ENCODE data around the gene COL3A1.

Gene COL3A1

GRCh38 chr2:189016311-189016861 is 42.2 kb downstream of the COL3A1 start:
- DNase-seq (ENCODE audit: low read depth): no peak

DNA sequence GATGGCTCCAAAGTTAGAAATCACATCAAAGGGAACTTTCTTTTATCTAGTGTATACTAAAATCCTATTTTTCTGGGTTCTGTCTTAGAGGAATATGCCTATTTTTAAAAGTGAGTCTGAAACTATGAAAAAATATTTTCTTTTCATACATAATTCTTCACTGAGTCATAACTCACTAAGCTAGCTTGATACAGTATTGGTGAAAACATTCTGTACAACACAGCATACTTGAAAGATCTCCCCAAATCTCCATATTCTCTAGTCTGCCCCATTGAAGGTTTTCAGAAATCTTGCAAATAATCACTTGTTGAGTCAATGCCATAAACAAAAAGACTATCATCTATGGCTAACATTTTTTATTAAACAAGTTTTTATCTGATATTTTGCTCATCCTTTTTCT is 44.5 kb downstream of the COL3A1 start:
- DNase-seq (ENCODE audit: low read depth): no peak

DNA sequence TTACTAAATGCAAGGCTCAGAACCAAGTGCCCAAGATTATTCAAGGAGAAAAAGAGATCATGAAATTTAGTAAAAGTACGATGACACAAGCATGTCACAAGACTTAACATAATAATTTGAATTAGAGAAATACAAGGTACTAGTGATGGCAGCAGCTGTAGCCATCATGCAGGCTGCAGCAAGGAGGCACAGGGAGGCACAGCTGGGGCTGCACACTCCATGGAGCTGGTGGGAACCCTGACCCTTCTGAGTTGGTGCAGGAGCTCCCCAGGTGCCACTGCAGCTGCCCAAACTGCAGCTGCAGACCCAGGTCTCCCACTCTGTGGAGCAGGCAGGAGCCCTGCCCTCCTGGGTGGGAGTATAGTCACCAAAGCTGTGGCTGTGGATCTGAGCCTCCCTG is 46.0 kb downstream of the COL3A1 start:
- DNase-seq (ENCODE audit: low read depth): no peak

DNA sequence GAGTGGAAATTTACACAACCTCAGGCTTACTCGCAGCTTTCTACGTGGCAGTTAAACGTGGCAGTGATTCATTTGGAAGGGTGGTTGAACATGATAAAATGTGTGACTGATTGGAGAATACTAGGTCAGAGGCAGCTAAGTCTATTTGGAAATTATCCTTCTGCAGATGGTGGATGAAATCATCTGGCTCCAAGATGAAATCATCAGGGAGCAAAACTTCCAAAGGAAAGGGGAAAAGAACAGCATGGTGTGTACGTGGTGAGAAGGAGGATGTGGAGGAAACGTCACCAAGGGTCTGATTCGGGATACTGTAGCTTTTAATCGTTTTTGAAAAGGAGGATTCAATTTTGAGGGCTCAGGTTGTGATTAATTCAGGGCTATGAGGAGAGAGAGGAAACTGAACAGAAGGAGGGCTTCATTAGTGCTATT is 47.9 kb downstream of the COL3A1 start:
- DNase-seq (ENCODE audit: low read depth): peak; percentile 92

- peak; percentile 71 for DNase-seq (ENCODE audit: low read depth)
Measured at GRCh38 chr2:189022492-189022891, 48.3 kb downstream of the COL3A1 start.

- DNase-seq (ENCODE audit: low read depth): no peak
Measured at GRCh38 chr2:189024901-189025618, 50.9 kb downstream of the COL3A1 start.

- DNase-seq (ENCODE audit: low read depth): no peak
Measured at GRCh38 chr2:189037518-189037917, 63.3 kb downstream of the COL3A1 start.

DNA sequence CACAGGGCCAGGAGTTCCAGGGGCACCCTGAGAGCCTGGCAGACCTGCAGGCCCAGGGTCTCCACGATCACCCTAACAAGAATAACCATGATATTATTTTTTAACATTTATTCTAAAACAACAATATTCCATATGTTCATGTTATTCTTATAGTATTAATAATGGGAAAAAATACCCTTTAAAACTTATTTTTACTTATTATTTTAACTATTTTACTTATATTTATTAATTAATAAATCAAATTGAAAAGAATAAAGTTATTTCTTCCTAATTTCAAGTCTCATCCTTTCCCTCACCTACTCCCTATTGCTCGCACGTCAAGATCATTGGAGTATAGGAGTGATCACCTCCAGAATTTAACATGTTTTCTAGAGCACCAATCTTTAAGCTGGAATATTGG is 71.7 kb downstream of the COL3A1 start:
- DNase-seq (ENCODE audit: low read depth): no peak

DNA sequence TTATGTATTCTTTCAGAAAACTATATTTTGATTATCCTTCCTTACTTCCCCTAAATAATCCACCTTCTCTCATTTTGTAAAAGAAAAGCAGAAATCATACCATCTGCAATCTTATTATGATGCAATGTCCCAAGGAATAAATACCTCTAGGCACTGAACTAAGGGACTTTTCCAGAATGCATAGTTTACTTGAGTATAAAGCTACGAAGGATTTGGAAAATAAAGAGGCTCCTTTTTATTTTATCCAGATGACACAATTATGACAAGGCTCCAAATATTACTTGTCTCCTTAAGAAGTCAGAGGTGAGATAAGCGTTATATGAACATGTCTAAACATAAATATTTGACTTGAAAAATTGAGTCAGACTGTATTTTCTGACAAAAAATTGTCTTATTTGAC is 72.1 kb downstream of the COL3A1 start:
- no peak for DNase-seq (ENCODE audit: low read depth)

DNA sequence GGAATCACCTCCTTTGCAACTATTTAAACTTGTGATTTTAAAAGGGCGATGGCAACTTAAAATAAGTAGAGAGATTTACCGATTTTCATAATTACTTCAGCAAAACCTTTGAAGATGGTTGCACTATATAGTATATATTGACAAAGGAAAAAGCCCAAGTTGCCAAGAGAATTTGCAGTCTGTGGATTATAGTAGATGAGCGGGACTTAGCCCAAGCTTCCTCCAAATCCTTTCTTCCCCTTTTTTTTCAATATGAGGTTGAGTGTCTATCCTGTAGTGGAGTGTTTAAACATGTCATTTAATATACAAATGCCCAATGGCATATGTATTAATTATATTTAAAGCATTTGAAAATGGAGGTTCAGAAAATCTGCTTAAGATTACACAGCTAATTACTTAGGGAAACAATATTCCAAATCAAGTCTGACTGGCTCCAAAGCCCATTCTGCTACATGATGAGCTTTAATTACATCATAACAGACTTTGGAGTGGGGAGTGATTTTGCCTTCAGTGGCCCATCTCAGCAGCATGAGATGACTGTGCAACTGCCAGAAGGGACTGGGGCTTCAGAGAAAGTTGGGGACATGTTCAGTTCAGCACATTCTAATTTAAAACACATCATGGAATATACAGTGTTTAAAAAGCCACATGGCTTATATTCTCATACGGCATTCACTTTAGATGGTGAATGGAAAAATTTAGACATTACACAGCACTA is 73.2 kb downstream of the COL3A1 start:
- DNase-seq (ENCODE audit: low read depth): no peak

DNA sequence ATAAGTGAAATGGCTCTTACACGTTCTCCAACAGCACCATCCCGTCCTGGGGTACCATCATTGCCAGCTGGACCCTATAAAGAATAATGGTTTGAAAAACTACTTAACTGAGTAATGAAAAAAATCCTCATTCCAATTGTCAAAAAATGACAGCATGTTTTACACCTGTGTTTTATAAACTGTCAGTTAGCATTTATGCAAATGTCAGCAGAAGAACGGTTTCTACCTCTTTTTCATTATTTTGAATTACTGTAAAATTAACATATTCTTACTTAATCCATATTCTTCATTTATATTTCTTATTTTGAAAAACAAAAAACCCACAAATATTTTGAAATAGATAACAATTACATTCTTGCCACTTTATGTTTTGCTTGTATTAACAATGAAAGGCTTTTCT is 74.0 kb downstream of the COL3A1 start:
- DNase-seq (ENCODE audit: low read depth): no peak

- DNase-seq (ENCODE audit: low read depth): no peak
Measured at GRCh38 chr2:189049709-189050164, 75.6 kb downstream of the COL3A1 start.

GRCh38 chr2:189050165-189050712 is 76.1 kb downstream of the COL3A1 start:
- DNase-seq (ENCODE audit: low read depth): no peak

- DNase-seq (ENCODE audit: low read depth): no peak
Measured at GRCh38 chr2:189056200-189057106, 82.3 kb downstream of the COL3A1 start.

- DNase-seq (ENCODE audit: low read depth): no peak
Measured at GRCh38 chr2:189057316-189057715, 83.1 kb downstream of the COL3A1 start.

GRCh38 chr2:189060096-189060642 is 86.0 kb downstream of the COL3A1 start:
- DNase-seq (ENCODE audit: low read depth): no peak

Data from GM04504 (cell line).